Activated CD8-positive, alpha-beta memory T cell treated with anti-CD3 and anti-CD28 coated beads for 48 hours (primary cell): ENCODE data around the gene CDHR3.

Source experiments
- DNase-seq, 3 experiments: peaks; one replicate each; pipeline ENCODE4 v3.0.0-alpha.2; 2020; ENCODE audit warnings: low read depth in 2 of 3, low spot score in 2 of 3

CDHR3 gene

DNA sequence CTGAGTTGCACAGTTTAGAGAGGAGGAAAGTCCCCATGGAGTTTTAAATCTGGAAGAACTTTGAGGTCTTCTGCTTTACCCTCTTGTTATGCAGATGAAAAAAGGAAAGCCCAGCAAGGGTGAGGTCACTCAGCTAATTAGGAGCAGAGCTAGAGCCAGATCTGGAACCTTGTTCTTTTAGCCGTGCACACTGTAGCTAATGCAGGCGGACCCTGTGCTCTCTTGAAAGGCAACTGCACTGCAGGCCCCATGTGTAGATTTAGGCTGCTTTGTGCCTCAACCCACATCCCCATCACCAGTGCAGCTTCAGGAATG is 85.6 kb downstream of the CDHR3 start:
- no peak for DNase-seq

GRCh38 chr7:106049139-106049752 is 86.2 kb downstream of the CDHR3 start:
- no peak for DNase-seq

DNA sequence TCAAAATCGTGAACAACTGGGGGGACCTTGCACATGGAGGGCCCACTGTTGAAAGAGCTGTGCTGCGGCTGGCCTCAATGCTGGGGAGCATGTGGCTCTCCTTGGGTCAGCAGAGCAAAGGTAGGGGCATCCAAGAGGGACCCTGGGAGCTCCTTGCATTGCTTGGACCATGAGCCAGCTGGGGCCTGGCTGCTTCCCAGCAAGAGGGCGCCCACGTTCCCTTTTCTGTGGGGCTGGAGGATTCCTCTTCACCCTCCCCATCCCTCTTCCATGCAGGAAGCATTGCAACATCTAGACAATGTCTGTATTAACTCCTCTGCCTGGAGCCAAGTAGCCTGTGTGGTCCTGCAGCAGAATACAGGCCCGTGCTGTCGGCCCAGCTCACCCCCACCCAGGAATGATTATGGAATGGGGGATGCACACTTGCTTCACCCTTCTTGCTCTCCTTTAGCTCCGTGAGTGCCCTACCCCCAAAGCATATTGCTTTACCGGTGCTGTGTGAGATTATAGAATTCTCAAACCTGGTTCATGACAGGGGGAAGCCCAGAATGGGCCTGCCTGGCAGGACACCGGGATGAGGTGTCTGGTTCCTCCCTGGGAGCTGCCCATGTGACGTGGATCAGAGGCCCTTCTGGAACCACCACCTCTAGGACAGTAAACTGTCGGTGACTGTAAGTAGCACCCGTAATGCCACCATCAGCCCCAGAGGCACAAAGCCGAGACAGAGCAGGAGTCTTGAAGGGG is 87.1 kb downstream of the CDHR3 start:
- no peak for DNase-seq

DNA sequence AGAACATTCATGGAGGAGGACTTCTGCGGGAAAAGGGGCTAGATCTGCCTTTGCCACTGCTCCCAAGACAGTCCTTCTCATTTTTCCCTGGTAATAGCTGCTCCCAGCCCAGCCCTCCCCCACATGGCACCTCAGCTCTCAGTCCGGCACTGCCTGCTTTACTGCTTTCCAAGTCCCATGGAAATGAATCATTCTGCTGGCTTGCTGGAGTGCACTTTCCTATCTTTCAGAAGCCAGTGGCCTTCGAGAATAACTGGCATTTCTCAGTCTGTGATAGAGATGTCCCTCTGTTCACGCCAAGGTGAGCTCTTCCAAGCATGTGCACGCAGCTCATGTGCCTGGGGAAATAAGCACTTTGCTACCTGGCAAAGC is 87.7 kb downstream of the CDHR3 start:
- DNase-seq: no peak

DNA sequence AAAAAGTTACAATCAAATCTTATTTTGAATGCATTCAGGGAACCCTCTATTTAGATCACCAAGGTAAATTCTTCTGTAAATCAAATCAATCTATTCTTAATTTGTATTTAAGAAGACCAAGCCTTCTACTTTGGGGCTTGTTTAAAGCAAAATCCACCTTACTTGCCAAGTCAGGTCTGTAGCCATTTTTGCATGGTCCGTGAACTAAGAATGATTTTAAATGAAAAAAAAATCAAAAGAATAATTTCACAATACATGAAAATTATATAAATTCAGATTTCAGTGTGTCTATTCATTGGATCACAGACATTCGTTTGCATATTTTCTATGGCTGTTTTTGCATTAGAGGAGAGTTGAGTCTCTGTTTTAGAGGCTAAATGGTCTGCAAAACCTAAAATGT is 89.6 kb downstream of the CDHR3 start:
- DNase-seq: no peak

- no peak for DNase-seq
Measured at GRCh38 chr7:106053109-106053508, 90.0 kb downstream of the CDHR3 start.

DNA sequence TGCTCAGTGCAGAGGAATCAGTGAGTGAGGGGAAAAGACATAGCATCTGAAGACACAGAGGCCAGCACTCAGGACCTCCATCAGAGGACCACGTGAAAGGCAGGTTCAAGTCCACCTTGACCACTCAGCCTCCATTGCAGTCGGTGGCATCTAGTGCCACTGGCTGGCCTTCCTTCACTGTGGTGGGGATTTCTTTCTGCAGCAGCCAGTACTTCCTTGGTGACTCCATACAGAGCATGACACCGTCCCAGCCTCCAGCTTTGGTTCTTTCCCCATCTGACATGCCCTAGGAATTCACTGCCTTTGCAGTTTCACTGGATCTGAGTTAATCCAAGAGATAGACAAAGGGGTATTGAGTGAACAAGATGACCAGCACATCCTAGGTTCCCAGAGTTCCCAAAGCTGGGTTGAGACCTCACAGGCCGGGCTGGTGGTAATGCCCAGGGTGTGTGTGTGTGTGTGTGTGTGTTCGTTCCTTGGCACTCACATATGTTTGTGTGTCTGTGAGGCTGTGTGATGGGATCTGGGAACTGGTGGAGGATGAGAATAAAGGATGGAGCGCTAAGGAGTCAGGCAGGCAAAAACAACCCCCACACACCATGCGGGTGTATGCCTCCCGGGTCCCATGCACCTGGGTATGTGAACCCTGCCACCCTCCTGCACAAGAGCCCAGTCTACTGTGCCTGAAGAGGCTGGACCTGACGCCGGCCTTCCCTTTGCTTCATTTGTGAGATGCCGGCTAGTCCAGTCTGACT is 91.3 kb downstream of the CDHR3 start:
- no peak for DNase-seq

DNA sequence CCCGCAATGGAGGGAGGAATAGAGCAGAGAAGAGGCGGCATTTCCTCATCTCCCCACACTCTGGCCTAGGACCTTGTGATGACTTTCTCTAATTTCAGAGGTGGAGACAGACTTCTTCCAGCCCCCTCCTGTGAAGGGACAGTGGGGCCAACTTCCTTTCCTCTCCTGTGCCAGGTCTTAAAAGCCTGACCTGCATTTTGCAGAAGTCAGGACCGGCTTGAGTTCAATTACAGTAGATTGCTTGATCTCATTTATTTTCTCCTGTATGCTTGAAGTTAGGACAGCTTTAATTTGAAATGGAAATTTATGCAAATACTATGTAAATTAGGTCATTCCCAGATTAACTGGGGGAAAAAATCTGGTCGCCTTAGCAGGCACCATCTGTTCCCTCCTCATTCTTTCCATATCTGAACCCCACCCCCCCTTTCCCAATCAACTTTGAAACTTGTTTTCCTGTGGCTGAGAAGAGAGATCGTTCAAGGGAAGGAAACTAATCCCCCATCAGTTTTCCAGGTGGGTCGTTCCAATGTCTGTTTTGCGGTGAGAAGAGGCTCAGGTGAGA is 92.0 kb downstream of the CDHR3 start:
- no peak for DNase-seq

GRCh38 chr7:106056513-106057203 is 93.6 kb downstream of the CDHR3 start:
- DNase-seq: peak in 1 of 3 experiments; percentile 31

GRCh38 chr7:106057204-106057961 is 94.3 kb downstream of the CDHR3 start:
- DNase-seq: no peak

GRCh38 chr7:106057962-106058927 is 95.2 kb downstream of the CDHR3 start:
- no peak for DNase-seq

- no peak for DNase-seq
Measured at GRCh38 chr7:106058928-106059324, 95.9 kb downstream of the CDHR3 start.

DNA sequence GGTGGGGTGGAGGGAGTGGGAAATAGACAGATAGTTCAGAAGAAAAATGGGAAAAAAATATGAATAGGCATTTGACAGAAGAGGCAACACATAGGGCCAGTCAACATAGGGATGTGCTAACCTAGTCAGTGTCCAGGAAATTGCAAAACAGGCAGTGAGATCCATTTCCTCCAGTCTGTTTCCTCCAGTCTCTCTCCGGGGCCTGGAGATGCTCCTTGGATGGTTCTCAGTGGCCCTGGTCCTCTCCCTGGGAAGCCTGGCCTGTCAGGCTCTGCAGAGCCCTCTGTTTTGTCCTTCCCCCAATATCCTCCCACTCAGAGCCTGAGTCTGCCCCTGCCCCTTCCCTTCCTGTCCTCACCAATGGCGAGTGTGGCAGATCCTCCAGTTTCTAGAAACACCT is 96.5 kb downstream of the CDHR3 start:
- DNase-seq: no peak

GRCh38 chr7:106060394-106060920 is 97.4 kb downstream of the CDHR3 start:
- DNase-seq: no peak

DNA sequence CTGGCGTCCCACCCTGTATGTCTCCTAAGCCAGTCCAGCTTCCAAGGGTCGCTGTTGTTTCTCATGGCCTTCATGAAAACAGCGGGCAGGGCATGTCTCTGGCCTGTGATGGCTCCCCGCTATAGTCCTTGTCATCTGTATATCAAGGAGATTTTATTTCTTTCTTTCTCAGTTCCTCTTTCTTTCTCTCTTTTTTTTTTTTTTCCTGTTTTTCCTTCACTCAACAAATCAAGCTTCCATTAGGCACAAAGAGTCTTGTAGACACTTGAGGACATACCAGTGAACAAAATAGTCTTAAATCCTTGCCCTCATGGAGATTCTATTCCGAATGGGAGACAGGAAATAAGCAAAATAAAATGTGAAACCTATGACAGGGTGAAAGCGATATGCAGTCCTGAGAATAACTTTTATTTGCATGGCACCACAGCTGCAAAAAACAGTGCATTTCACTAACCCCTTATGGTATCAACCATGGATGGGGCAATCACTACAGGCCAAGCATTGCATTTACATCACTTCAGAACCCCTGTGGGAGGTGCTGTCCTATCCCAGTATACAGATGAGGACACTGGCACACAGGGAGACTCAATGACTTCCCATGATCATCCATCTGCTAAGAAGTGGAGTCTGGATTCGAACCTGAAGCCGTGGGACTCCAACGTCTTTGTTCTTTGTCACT is 98.4 kb downstream of the CDHR3 start:
- no peak for DNase-seq

DNA sequence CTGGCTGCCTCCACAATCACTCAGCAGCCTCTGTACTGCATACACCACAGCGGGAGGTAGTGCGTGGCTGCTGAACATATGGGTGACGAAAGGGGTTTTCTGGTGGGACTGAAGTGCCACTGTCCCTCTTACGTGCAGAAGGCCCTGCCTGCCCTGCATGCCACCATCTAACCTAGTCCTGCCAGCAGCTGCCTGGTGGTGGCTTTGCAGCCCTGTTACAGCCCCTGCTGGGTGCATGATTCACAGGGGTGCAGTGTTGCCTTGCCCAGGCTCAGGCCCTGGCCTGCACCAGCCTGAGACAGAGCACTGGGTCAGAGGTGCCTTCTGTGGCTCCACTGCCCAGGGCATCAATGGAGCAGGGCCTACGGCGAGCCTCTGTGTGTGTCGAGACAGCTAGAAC is 98.9 kb downstream of the CDHR3 start:
- DNase-seq: no peak

GRCh38 chr7:106062521-106062931 is 99.5 kb downstream of the CDHR3 start:
- DNase-seq: no peak

DNA sequence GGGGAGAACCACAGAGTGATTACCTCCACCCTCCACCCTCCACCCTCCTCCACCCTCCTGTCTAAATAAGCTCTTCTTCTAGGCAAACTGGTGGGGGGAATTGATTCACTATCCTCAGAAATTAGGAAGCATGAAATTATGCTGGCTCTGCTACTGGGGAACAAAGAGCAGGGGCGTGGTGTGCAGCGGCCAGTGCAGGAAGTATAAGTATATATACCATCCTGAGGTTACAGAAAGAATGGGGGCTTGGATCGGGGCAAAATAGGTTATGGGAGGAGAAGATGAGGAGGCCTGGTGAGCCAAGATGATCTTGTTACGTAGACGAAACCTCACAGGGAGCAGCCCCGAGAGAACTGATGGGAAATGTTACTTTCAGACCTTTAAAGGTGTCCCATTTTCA is 100.0 kb downstream of the CDHR3 start:
- no peak for DNase-seq

DNA sequence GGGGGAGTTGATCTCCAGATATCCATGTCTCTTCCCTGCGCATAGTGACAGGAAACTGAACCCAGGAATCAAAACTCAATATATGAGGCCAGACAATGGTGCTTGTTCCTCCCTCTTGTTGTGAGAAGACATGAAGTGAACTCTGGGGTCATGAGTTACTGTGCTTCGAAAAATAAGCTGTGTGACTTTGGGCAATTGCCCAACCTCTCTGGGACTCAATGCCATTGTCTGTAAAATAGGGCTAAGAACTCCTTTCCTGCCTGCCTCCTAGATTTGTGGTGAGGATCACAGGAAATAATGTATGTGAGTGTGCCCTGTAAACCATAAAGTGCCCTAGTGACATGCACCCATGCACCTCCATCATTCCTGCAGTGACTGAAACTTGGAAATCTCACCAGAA is 100.6 kb downstream of the CDHR3 start:
- DNase-seq: no peak
